Mucosa of rectum (tissue), 2 donors: ENCODE measurements around the gene CRKL.
"Not testable (repeated sequence)": the region's sequence is repeated elsewhere in the genome, so short reads cannot be mapped to it uniquely, and the experiment has no call there.

ENCODE experiments used
- H3K27ac ChIP-seq, 2 donors: one replicate each; pipeline ENCODE4 v1.7.0; 2013; ENCODE audit warnings: inconsistent platforms in 2 of 2, low read depth in 2 of 2, low read length in 2 of 2
- H3K27me3 ChIP-seq, 2 donors: one replicate each; pipeline ENCODE4 v1.7.0; 2013; ENCODE audit warnings: low read length in 2 of 2; ENCODE audit not compliant: control insufficient read depth in 2 of 2, insufficient read depth in 2 of 2
- H3K36me3 ChIP-seq, 2 donors: one replicate each; pipeline ENCODE4 v1.7.0; 2013; ENCODE audit warnings: low read length in 2 of 2; ENCODE audit not compliant: control insufficient read depth in 2 of 2, insufficient read depth in 2 of 2
- H3K4me1 ChIP-seq, 2 donors: one replicate each; pipeline ENCODE4 v1.7.0; 2013; ENCODE audit warnings: low read length in 2 of 2, mild to moderate bottlenecking in 1 of 2; ENCODE audit not compliant: control insufficient read depth in 2 of 2, insufficient read depth in 2 of 2
- H3K4me3 ChIP-seq, 2 donors: one replicate each; pipeline ENCODE4 v1.7.0; 2013; ENCODE audit warnings: low read length in 2 of 2
- H3K9ac ChIP-seq, 2 donors: one replicate each; pipeline ENCODE4 v1.7.0; 2013; ENCODE audit warnings: low read length in 2 of 2, low read depth in 1 of 2, mild to moderate bottlenecking in 1 of 2
- H3K9me3 ChIP-seq, 2 donors: one replicate each; pipeline ENCODE4 v1.7.0; 2013; ENCODE audit warnings: low read length in 2 of 2; ENCODE audit not compliant: control insufficient read depth in 2 of 2
- donor health status: healthy.
- donor health status: Normal muscosa, but diverticular disease.

CRKL gene

DNA sequence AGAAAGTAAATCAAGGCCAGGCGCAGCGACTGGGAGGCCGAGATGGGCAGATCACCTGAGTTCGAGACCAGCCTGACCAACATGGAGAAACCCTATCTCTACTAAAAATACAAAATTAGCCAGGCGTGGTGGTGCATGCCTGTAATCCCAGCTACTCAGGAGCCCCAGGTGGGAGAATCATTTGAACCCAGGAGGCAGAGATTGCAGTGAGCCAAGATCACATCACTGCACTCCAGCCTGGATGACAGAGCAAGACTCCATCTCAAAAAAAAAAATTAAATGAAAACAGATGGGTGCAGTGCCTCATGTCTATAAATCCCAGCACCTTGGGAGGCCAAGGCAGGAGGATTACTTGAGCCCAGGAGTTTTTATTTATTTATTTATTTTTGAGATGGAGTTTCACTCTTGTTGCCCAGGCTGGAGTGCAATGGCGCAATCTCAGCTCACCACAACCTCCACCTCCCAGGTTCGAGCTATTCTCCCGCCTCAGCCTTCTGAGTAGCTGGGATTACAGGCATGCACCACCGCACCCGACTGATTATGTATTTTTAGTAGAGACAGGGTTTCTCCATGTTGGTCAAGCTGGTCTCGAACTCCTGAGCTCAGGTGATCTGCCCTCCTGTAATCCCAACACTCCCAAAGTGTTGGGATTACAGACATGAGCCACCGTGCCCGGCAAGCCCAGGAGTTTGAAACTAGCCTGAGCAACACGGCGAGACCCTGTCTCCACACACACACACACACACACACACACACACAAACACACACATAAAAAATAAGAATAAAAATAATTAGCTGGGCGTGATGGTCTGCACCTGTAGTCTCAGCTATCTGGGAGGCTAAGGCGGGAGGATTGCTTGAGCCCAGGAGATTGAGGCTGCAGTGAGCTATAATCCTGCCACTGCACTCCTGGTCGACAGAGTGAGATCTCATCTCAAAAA, 15.8 kb upstream of the CRKL start:
- not testable (repeated sequence) for H3K36me3 ChIP-seq, H3K9me3 ChIP-seq, H3K27ac ChIP-seq

DNA sequence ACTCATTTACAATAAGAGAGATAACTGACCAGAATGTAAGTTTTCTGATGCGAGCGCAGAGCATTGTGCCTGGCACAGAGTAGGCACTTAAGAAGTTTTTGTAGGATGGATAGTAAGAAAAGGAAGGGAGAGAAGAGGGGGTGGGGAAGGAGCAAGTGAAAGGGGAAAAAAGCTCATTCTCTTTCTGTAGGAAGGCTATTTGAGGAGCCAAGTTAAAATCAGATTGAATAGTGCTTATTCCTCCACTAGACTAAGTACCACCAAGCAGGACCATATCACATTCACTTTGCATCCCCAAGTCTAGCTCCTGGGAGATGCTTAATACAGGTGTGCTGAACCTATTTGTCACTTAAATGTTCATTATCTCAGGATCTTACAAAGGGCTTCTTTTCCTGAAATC, 14.1 kb upstream of the CRKL start:
- Histone ChIP-seq H3K27me3 (no peaks in the 10 kb centered on the region), H3K4me3 (no peak overlapping the region), H3K9me3 (no peaks in the 10 kb centered on the region), H3K27ac (no peak overlapping the region), H3K36me3 (no peaks in the 10 kb centered on the region), H3K9ac (no peak overlapping the region), H3K4me1 (no peaks in the 10 kb centered on the region)

More for the DNA sequence above, 15.8 kb upstream of the CRKL start:
- not testable (repeated sequence) for H3K4me1 ChIP-seq, H3K4me3 ChIP-seq, H3K27me3 ChIP-seq, H3K9ac ChIP-seq

DNA sequence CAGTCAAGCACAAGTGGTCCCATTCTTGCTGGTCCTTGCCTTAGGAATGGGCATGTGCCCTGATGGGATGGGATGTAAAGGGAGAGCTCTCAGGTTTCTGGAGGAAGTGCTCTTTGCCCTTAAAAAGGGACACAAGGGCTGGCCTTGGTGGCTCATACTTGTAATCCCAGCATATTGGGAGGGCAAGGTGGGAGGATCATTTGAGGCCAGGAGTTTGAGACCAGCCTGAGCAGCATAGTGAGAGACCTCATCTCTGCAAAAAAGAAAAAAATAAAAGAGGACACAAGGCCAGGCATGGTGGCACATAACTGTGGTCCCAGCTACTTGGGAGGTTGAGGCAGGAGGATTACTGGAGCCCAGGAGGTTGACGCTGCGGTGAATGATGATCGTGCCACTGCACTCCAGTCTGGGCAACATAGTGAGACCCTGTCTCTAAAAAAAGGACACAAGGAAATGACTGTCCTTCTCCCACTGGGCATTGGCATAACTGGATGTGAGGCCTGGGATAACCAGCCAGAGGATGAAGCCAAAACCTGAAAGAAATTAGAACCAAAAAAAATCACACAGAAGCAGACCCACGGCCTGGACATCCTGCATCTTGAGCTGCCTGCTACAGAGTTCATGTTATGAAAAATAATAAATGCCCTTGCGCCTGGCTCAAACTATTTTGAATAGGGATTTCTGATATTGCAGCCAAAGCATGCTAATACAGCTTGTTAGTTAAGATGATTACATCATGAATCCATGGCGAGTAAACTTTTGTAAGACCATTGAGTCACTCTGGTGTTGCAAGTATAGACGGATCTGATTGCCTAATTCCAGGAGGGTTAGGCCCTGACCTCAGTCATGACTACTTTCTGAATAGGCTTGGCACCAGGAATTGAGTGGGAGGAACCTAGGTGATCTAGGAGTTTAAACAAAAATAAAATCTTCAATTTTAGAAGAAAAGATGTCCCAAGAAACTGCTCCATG, 12.9 kb upstream of the CRKL start:
- no peaks in the 10 kb centered on the region for H3K36me3 ChIP-seq
- no peaks in the 10 kb centered on the region for H3K4me1 ChIP-seq
- H3K27me3 ChIP-seq, result no peaks in the 10 kb centered on the region
- H3K9ac ChIP-seq, result no peak overlapping the region
- H3K4me3 ChIP-seq, result no peak overlapping the region
- H3K27ac ChIP-seq, result no peak overlapping the region
- no peaks in the 10 kb centered on the region for H3K9me3 ChIP-seq

DNA sequence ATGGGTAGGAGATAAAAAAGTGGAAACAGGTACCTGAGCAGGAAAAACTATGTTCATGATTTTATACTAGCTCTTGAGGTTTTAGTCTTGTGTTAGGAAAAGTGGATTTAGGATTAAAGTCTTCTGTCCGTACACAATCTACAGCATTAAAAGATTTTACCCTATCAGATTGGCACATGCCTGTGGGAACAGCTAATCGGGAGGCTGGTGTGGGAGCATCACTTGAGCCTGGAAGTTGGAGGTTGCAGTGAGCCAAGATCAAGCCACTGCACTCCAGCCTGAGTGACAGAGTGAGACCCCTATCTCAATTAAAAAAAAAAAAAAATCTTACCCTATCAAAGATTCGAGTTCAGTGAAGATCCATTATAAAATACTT, 12.2 kb upstream of the CRKL start:
- Histone ChIP-seq H3K4me3 (no peak overlapping the region), H3K4me1 (no peaks in the 10 kb centered on the region), H3K9me3 (no peaks in the 10 kb centered on the region), H3K27ac (no peak overlapping the region), H3K36me3 (no peaks in the 10 kb centered on the region), H3K9ac (no peak overlapping the region), H3K27me3 (no peaks in the 10 kb centered on the region)

DNA sequence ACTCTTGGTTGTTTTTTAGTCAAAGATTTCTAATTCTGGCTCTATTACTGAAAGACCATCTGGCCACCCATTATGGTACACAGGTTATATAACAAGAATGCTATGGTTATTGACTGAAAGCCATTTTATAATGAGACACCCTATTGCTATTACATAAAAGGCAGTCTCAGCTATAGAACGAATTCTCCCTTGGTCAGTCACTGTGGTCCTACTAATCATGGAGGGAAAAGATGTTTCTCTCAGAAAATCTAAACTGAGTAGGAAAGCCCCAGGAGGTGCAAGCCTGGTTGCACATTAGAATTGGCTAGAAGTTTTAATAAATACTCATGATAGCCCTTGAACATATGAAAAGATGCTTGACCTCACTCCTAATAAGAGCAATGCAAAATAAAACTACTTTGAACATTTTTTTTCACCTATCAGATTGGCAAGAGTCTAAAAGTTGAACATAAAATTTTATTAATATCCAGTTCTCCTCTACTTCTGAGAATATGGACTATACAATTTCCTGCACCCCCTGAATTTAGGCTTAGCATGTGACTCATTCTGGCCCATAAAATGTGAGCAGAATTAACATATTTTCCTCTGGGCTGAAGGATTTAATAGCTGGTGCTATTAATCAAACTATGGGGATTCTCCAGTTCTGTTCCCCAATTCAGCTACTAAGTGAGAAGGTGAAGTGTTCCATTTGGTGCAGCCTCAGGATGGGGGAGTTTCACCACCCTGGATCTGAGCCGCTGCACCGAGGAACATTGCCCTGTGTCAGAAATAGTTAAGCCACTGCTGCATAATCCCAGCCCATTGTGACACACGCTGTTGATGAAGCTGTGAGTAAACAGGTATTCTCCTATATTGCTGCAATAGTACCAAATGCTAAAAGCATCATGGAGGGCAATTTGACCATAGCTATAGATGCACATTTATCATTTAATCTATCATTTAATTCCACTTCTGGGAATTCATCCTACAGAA, 11.5 kb upstream of the CRKL start:
- H3K9ac ChIP-seq, result no peak overlapping the region
- no peaks in the 10 kb centered on the region for H3K9me3 ChIP-seq
- no peaks in the 10 kb centered on the region for H3K36me3 ChIP-seq
- no peak overlapping the region for H3K4me3 ChIP-seq
- no peaks in the 10 kb centered on the region for H3K27me3 ChIP-seq
- no peak overlapping the region for H3K27ac ChIP-seq
- H3K4me1 ChIP-seq, result no peaks in the 10 kb centered on the region

DNA sequence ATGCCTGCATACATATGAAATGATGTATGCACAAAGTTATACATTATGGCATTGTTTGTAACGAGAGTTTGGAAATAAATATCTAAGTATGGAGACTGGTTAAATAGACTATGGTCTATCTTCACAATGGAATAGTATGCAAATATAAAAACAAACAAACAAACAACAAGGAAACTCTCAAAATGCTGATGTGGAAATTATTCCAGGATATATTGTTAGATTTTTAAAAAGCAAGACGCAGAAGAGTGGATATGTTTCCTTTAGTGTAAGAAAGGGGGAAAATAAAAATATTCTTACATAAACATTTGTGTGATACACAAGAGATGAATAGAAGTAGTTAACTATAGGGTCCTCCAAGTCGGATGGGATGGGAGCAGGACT, 10.8 kb upstream of the CRKL start:
- Histone ChIP-seq H3K36me3 (no peaks in the 10 kb centered on the region), H3K9me3 (no peaks in the 10 kb centered on the region), H3K9ac (no peak overlapping the region), H3K27ac (no peak overlapping the region), H3K27me3 (no peaks in the 10 kb centered on the region), H3K4me3 (no peak overlapping the region), H3K4me1 (no peaks in the 10 kb centered on the region)

DNA sequence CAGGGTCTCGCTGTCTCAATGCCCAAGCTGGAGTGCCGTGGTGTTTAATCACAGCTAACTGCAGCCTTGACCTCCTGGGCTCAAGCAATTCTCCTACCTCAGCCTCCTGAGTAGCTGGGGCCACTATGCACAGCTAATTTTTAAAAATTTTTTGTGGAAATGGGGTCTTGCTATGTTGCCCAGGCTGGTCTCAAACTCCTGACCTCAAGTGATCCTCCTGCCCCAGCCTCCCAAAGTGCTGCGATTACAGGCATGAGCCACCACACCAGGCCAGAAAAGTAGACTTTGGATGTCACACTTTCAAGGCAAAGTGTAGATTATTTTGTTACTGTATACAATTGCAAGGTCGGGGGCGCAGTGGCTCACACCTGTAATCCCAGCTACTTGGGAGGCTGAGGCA, 8.5 kb upstream of the CRKL start:
- H3K9me3 ChIP-seq, H3K4me1 ChIP-seq, H3K4me3 ChIP-seq, H3K36me3 ChIP-seq, H3K27me3 ChIP-seq, H3K9ac ChIP-seq, H3K27ac ChIP-seq: not testable (repeated sequence)

DNA sequence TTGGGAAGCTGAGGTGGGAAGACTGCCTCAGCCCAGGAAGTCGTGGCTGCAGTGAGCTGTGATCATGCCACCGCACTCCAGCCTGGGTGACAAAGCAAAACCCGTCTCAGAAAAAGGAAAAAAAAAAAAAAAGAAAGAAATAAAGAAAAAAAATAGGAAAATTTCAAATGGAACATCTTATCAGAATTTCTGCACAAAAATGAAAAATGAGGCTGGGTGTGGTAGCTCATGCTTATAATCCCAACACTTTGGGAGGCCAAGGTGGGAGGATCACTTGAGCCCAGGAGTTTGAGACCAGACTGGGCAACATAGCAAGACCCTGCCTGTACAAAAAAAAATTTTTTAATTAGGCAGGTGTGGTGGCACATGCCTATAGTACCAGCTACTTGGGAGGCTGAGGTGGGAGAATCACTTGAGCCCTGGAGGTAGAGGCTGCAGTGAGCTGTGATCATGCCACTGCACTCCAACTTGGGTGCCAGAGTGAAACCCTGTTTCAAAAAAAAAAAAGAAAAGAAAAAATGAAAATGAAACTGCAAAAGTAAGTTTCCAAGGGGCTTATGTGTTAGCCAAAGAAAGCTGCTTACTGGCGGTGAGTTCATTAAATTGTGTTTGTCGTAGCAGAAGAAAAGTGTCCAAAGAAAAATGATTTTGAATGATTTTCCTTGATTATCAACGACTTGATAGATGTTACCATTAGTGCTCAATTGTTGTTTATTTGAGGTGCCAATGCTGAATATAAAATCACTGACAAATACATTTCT, 7.5 kb upstream of the CRKL start:
- Histone ChIP-seq H3K4me1 (no peaks in the 10 kb centered on the region), H3K27ac (no peak overlapping the region), H3K9ac (no peak overlapping the region), H3K4me3 (no peak overlapping the region), H3K27me3 (no peaks in the 10 kb centered on the region), H3K9me3 (no peaks in the 10 kb centered on the region), H3K36me3 (no peaks in the 10 kb centered on the region)

DNA sequence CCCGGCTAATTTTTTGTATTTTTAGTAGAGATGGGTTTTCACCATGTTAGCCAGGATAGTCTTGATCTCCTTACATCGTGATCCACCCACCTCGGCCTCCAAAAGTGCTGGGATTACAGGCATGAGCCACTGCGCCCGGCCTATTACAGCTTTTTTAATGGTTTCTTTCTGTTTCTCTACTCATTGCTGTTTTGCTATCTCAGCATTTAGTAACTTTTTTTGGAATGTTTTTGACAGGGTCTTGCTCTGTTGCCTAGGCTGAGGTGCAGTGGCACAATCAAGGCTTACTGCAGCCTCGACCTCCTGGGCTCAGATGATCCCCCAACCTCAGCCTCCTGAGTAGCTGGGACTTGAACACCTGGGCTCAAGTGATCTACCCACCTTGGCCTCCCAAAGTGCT, 4.7 kb upstream of the CRKL start:
- H3K27ac ChIP-seq, result no peak overlapping the region

More for the DNA sequence above, 4.7 kb upstream of the CRKL start:
- Histone ChIP-seq H3K4me1 (peaks cover 3 to 5% of the 10 kb centered on the region in 2 donors), H3K9me3 (no peaks in the 10 kb centered on the region), H3K9ac (no peak overlapping the region), H3K27me3 (no peaks in the 10 kb centered on the region), H3K4me3 (no peak overlapping the region), H3K36me3 (no peaks in the 10 kb centered on the region)
